ENCODE data around the gene MAP3K3.

DNA sequence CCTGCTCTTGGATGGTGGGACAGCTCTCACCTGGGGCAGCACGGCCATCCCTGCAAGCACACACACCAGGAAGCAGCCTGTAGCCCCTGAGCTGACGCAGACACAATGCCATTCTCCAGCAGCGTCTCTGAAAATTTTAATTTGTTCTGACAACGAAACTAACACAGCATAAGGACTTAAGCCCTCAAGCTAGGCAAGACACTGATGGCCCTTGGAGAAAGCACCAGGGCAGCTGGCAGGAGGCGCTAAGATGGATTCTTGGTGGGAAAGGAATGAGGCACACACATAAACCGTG, 80.5 kb downstream of the MAP3K3 start:
- TF ChIP-seq, protein P1, sequence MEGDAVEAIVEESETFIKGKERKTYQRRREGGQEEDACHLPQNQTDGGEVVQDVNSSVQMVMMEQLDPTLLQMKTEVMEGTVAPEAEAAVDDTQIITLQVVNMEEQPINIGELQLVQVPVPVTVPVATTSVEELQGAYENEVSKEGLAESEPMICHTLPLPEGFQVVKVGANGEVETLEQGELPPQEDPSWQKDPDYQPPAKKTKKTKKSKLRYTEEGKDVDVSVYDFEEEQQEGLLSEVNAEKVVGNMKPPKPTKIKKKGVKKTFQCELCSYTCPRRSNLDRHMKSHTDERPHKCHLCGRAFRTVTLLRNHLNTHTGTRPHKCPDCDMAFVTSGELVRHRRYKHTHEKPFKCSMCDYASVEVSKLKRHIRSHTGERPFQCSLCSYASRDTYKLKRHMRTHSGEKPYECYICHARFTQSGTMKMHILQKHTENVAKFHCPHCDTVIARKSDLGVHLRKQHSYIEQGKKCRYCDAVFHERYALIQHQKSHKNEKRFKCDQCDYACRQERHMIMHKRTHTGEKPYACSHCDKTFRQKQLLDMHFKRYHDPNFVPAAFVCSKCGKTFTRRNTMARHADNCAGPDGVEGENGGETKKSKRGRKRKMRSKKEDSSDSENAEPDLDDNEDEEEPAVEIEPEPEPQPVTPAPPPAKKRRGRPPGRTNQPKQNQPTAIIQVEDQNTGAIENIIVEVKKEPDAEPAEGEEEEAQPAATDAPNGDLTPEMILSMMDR (IDR thresholded peaks at IDR 0.05; ENCODE audit: insufficient read depth, low read length, poor library complexity, severe bottlenecking) = no peak
- no peak for TF ChIP-seq EZH2phosphoT487 (conservative IDR thresholded peaks at IDR 0.05; ENCODE audit: low read length)
